Measurements from ENCODE around the gene DCAF8.

Gene DCAF8

DNA sequence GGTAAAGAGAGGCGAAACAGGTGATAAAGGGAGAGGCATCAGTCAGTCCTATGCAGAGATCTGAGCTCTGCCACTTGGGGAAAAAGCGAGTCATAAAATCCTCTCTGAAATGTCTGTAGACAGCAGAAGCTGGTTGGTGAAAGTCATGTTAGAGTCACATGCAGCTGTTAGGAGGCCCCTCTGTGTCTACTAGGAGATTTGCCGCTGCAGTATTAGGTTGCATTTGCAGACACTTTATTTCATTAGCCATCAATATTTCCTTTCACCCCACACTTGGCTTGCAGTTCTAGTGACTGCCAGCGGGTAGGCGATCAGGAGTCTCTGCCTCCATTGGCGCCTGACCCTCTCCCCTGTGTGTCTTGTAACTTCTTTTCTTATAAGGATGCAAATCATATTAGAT is 94.8 kb downstream of the DCAF8 start:
- no peak for TF ChIP-seq PPARA (CRISPR knock-in tag; IDR thresholded peaks at IDR 0.05; ENCODE audit: borderline replicate concordance)
- no peak for TF ChIP-seq ZNF565 (CRISPR knock-in tag; conservative IDR thresholded peaks at IDR 0.05; ENCODE audit: low read depth)
- TF ChIP-seq BACH2 (CRISPR knock-in tag; IDR thresholded peaks at IDR 0.05; ENCODE audit: borderline replicate concordance) = no peak
- TF ChIP-seq TOX (CRISPR knock-in tag; IDR thresholded peaks at IDR 0.05; ENCODE audit: borderline replicate concordance) = no peak
- no peak for TF ChIP-seq RARB (CRISPR knock-in tag; IDR thresholded peaks at IDR 0.05)
- peak; percentile 39 for ATAC-seq

- ATAC-seq = no peak
- TF ChIP-seq CREB5 (CRISPR knock-in tag; IDR thresholded peaks at IDR 0.05; ENCODE audit: low read depth) (no peak), TSHZ2 (CRISPR knock-in tag; IDR thresholded peaks at IDR 0.05) (no peak), OSR1 (CRISPR knock-in tag; IDR thresholded peaks at IDR 0.05) (no peak), ZFP30 (CRISPR knock-in tag; IDR thresholded peaks at IDR 0.05) (no peak), ZNF8 (CRISPR knock-in tag; IDR thresholded peaks at IDR 0.05) (no peak), GLIS3 (CRISPR knock-in tag; IDR thresholded peaks at IDR 0.05) (no peak), TOX (CRISPR knock-in tag; IDR thresholded peaks at IDR 0.05; ENCODE audit: borderline replicate concordance) (no peak), ZNF565 (CRISPR knock-in tag; conservative IDR thresholded peaks at IDR 0.05; ENCODE audit: low read depth) (no peak), ZFP3 (CRISPR knock-in tag; IDR thresholded peaks at IDR 0.05) (no peak), ISL1 (CRISPR knock-in tag; IDR thresholded peaks at IDR 0.05) (no peak), ZC3H10 (CRISPR knock-in tag; IDR thresholded peaks at IDR 0.05) (no peak), CSRNP3 (CRISPR knock-in tag; IDR thresholded peaks at IDR 0.05) (no peak), POU6F1 (CRISPR knock-in tag; IDR thresholded peaks at IDR 0.05; ENCODE audit: borderline replicate concordance, low read depth) (no peak), CSDC2 (CRISPR knock-in tag; IDR thresholded peaks at IDR 0.05) (no peak), RARB (CRISPR knock-in tag; IDR thresholded peaks at IDR 0.05) (no peak), BACH2 (CRISPR knock-in tag; IDR thresholded peaks at IDR 0.05; ENCODE audit: borderline replicate concordance) (no peak)
- TF ChIP-seq, protein P1, sequence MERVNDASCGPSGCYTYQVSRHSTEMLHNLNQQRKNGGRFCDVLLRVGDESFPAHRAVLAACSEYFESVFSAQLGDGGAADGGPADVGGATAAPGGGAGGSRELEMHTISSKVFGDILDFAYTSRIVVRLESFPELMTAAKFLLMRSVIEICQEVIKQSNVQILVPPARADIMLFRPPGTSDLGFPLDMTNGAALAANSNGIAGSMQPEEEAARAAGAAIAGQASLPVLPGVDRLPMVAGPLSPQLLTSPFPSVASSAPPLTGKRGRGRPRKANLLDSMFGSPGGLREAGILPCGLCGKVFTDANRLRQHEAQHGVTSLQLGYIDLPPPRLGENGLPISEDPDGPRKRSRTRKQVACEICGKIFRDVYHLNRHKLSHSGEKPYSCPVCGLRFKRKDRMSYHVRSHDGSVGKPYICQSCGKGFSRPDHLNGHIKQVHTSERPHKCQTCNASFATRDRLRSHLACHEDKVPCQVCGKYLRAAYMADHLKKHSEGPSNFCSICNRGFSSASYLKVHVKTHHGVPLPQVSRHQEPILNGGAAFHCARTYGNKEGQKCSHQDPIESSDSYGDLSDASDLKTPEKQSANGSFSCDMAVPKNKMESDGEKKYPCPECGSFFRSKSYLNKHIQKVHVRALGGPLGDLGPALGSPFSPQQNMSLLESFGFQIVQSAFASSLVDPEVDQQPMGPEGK (CRISPR knock-in tag; IDR thresholded peaks at IDR 0.05; ENCODE audit: borderline replicate concordance) = no peak
Observed at GRCh38 chr1:160167056-160167455, 95.3 kb downstream of the DCAF8 start.

DNA sequence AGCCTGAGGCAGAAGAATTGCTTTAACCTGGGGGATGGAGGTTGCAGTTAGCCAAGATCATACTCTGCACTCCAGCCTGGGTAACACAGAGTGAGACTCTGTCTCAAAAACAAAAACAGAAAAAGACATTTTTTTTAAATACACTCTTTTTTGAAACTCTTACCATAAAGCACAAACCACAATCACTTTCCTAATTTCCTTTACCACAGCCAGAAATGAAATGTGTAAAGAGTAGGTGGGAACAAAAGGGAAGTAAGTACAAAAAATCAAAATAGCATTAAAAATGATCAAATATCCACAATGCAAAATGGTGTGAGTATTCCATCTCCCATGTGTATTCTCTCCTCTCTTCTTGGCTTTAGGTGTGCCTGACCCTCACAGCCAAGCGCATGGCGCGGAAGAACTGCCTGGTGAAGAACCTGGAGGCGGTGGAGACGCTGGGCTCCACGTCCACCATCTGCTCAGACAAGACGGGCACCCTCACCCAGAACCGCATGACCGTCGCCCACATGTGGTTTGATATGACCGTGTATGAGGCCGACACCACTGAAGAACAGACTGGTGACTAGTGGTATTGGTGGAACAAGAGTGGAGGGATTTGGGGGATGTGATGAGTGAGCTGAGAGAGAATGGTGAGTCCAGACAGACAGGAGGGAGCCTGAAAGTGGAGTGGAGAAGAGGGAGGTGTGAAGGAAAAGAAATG is 96.0 kb downstream of the DCAF8 start:
- TF ChIP-seq ZC3H10 (CRISPR knock-in tag; IDR thresholded peaks at IDR 0.05) (no peak), PPARA (CRISPR knock-in tag; IDR thresholded peaks at IDR 0.05; ENCODE audit: borderline replicate concordance) (no peak), GLIS3 (CRISPR knock-in tag; IDR thresholded peaks at IDR 0.05) (no peak), ESRRG (CRISPR knock-in tag; IDR thresholded peaks at IDR 0.05) (no peak), SNAI2 (CRISPR knock-in tag; IDR thresholded peaks at IDR 0.05) (no peak), CSRNP3 (CRISPR knock-in tag; IDR thresholded peaks at IDR 0.05) (no peak)
- no peak for ATAC-seq
